ENCODE results near the gene GTF2F1.

Gene GTF2F1

DNA sequence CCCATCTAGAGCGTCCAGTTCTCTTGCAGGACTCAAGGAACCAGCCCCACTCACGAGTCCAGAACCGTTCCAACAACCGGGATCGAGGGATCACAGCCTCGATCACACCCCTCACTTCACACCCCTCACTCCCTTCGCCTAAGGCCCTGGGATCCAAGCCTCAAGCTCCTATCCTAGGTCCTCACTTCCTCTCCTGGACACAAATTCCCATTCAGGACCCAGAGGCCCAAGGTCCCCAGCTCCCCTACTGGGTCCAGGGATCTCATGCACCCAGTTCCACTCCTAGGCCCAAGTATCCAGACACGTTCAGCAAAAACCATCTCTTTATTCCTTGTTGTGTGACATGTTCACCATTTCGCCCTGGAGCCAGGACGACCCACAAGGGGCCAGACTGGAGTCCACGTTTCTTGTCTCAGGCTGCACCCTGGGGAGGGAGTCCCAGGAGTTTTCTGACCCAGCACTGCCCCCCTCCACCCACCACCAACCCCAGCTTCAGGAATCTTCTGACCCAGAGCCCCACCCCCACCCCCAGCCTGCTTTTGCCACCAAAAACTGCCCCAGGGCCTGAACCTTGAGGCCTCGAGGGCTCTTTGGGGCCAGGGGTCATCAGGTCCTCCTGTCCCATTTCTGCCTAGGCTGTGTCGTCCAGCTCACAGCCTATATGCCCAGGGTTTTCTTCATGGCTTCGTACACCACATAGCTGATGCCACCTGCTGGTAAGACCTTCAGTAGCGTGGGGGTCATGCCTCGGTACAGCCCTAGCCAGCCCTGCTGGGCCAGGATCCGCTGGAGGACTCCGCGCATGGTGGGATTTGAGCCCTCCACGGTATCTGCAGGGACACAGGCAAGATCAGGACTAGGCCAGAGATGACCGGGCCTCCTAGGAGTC is 33.0 kb upstream of the GTF2F1 start:
- Histone ChIP-seq H3K4me3 (replicated peaks; ENCODE audit: low read depth, low read length) (peak overlapping the region; percentile 7), H3K36me3 (ENCODE audit: control insufficient read depth, insufficient read depth, low read length) (peaks cover 5% of the 10 kb centered on the region), H3K27me3 (replicated peaks; ENCODE audit: control insufficient read depth, insufficient read depth, low read length) (no peaks in the 10 kb centered on the region)
- no peak for DNase-seq (ENCODE audit: extremely low read depth, insufficient read length)
- TF ChIP-seq, protein P1, sequence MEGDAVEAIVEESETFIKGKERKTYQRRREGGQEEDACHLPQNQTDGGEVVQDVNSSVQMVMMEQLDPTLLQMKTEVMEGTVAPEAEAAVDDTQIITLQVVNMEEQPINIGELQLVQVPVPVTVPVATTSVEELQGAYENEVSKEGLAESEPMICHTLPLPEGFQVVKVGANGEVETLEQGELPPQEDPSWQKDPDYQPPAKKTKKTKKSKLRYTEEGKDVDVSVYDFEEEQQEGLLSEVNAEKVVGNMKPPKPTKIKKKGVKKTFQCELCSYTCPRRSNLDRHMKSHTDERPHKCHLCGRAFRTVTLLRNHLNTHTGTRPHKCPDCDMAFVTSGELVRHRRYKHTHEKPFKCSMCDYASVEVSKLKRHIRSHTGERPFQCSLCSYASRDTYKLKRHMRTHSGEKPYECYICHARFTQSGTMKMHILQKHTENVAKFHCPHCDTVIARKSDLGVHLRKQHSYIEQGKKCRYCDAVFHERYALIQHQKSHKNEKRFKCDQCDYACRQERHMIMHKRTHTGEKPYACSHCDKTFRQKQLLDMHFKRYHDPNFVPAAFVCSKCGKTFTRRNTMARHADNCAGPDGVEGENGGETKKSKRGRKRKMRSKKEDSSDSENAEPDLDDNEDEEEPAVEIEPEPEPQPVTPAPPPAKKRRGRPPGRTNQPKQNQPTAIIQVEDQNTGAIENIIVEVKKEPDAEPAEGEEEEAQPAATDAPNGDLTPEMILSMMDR (IDR thresholded peaks at IDR 0.05; ENCODE audit: insufficient read depth, low read length, poor library complexity, severe bottlenecking) = peak; percentile 22

DNA sequence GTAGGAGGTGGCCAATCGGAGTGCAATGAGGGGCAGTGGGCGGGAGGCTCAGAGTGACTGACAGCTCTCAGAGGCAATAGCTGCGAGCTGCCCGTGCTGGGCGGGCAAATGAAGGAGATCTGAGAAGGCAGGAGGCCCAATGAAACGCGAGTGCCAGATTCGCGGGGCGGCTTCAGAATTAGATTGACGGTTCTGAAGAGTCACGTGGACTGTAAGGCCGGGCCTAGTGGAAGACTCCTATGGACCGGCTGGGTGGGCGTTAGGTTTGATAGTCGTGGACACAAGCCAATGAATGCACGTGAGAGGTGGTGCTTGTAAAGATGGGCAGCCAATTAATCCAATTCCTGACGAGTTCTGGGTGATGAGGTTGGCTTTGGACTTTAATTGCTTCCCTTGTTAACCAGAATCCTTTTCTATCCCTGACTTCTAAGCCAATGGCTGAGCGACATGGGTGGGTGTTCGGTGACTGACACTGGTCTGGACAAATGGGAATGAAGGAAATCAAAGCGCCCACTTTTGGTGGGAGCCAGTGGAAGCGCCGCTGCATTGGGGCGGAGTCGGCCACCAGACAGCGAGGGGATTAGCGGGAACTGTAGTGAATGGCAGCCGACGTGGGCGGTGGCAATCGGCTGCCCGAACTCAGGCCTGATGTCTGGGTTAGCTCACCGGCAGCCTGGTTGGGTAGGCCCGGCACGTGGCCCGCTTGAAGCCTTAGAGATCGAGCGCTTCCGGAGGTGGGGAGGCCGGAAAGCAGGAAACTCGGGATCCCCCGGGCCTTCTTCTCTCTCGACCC is 32.2 kb upstream of the GTF2F1 start:
- peak; percentile 97 for DNase-seq (ENCODE audit: extremely low read depth, insufficient read length)
- H3K27me3 ChIP-seq (replicated peaks; ENCODE audit: control insufficient read depth, insufficient read depth, low read length) = no peaks in the 10 kb centered on the region
- peaks cover 11% of the 10 kb centered on the region for H3K36me3 ChIP-seq (ENCODE audit: control insufficient read depth, insufficient read depth, low read length)
- peak overlapping the region; percentile 7 for H3K4me3 ChIP-seq (replicated peaks; ENCODE audit: low read depth, low read length)
- TF ChIP-seq, protein P1 (IDR thresholded peaks at IDR 0.05; ENCODE audit: insufficient read depth, low read length, poor library complexity, severe bottlenecking) = no peak

DNA sequence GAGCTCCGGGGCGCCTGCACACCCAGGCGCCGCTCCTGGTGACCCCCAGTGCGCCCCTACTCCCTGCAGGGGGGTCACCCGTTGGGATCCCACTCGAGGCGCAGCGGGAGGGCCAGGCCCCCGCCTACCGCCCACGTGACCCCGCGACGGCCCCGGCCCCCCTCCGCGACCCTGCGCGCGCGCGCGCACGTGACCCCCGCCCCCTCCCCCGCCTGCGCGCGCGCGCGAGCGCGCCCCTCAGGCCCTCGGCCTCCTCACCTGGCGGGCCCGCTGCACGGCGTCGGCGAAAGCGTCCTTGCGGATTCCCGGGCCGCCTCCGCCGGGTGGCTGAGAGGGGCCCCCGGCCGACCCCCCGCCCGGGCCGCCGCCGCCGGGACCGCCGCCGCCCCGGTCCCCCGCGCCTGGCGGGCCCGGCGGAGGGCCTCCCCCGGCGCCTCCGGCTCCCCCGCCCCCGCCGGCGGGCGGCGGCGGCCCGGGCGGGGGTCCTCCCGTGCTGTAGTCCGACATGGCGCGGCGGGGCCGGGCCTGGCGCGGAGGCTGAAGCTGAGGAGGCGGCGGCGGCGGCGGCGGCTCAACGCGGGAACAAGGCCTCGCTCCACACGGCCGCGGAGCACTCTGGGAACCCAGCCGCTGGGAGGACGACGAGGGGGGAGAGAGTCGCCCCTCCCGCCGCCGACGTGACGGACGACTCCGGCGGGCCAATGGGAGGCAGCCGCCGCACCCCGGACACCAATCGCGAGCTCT is 31.4 kb upstream of the GTF2F1 start, which contains the start of gene KHSRP:
KHSRP (minus strand) TSS at position 617 of the 744 bp plus-strand sequence; CDS start at position 507, 110 bp downstream.
- no peaks in the 10 kb centered on the region for H3K27me3 ChIP-seq (replicated peaks; ENCODE audit: control insufficient read depth, insufficient read depth, low read length)
- DNase-seq (ENCODE audit: extremely low read depth, insufficient read length) = peak; percentile 99
- H3K36me3 ChIP-seq (ENCODE audit: control insufficient read depth, insufficient read depth, low read length) = peaks cover 17% of the 10 kb centered on the region
- TF ChIP-seq, protein P1 (IDR thresholded peaks at IDR 0.05; ENCODE audit: insufficient read depth, low read length, poor library complexity, severe bottlenecking) = no peak
- H3K4me3 ChIP-seq (replicated peaks; ENCODE audit: low read depth, low read length) = peak within 1 kb of the TSS; percentile 83

DNA sequence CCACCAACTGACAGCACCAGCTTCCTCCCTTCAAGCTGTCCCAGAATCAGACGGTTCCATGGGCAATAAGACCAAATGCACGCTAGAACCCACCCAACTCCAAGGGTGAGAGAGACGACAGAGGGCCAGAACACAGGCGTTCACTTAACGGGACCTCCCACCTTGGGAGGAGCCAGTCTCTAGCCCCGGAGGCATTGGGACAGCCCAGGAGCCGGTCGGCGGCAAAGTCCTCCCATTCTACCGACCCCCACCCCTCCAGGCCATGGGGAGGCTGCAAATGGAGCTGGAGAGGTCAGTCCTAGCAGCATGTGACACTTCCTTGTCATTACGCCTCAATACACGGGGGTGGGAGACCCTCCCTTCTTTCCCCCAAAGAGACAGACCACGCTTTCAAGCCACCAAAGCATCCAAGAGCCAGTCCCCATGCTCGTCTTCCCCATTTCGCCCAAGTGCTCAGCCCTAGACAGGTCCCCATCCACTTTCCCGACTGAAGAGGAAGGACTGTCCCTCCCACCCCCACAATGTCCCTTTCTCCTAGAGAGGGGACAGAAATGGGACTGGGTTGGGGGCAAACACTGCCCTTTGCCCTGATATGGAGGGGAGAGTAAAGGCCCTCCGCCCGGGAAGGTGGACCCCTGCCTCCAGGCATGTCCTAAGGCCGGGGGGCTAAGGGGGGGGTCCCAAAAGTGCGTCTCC is 30.7 kb upstream of the GTF2F1 start:
- H3K4me3 ChIP-seq (replicated peaks; ENCODE audit: low read depth, low read length) = peak overlapping the region; percentile 83
- peaks cover 23% of the 10 kb centered on the region for H3K36me3 ChIP-seq (ENCODE audit: control insufficient read depth, insufficient read depth, low read length)
- TF ChIP-seq, protein P1 (IDR thresholded peaks at IDR 0.05; ENCODE audit: insufficient read depth, low read length, poor library complexity, severe bottlenecking) = no peak
- H3K27me3 ChIP-seq (replicated peaks; ENCODE audit: control insufficient read depth, insufficient read depth, low read length) = no peaks in the 10 kb centered on the region
- DNase-seq (ENCODE audit: extremely low read depth, insufficient read length) = no peak
